ENCODE results near the gene ASPG.

DNA sequence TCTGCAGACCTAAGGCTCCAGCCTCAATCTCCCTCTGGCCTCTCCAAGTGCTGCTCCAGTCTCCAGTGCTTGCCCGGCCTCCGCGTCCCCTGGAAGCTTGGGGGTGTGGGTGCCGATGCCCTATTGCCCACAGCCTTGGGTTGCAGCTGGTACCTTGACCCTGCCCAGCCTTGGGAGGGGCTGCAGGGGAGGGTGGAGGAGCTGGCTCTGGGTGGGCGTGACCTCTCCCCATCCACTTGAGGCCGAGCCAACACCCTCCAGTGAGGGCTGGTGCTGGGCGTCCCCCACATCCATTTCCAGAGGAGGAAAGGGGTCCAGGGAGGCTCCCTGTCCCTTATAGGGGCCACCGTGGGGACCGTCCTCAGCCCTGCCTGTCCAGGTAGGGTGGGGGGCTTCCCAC is 77.0 kb downstream of the ASPG start:
- TF ChIP-seq ETV6 (CRISPR knock-in tag; IDR thresholded peaks at IDR 0.05) (no peak), FOXJ3 (CRISPR knock-in tag; IDR thresholded peaks at IDR 0.05; ENCODE audit: borderline replicate concordance) (no peak), CREB1 (CRISPR knock-in tag; IDR thresholded peaks at IDR 0.05) (no peak), SP1 (CRISPR knock-in tag; conservative IDR thresholded peaks at IDR 0.05) (no peak), NR2C2 (CRISPR knock-in tag; IDR thresholded peaks at IDR 0.05) (no peak), ZNF416 (CRISPR knock-in tag; IDR thresholded peaks at IDR 0.05) (no peak)
- TF ChIP-seq, protein P1, sequence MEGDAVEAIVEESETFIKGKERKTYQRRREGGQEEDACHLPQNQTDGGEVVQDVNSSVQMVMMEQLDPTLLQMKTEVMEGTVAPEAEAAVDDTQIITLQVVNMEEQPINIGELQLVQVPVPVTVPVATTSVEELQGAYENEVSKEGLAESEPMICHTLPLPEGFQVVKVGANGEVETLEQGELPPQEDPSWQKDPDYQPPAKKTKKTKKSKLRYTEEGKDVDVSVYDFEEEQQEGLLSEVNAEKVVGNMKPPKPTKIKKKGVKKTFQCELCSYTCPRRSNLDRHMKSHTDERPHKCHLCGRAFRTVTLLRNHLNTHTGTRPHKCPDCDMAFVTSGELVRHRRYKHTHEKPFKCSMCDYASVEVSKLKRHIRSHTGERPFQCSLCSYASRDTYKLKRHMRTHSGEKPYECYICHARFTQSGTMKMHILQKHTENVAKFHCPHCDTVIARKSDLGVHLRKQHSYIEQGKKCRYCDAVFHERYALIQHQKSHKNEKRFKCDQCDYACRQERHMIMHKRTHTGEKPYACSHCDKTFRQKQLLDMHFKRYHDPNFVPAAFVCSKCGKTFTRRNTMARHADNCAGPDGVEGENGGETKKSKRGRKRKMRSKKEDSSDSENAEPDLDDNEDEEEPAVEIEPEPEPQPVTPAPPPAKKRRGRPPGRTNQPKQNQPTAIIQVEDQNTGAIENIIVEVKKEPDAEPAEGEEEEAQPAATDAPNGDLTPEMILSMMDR (IDR thresholded peaks at IDR 0.05) = no peak
- TF ChIP-seq, protein P2, sequence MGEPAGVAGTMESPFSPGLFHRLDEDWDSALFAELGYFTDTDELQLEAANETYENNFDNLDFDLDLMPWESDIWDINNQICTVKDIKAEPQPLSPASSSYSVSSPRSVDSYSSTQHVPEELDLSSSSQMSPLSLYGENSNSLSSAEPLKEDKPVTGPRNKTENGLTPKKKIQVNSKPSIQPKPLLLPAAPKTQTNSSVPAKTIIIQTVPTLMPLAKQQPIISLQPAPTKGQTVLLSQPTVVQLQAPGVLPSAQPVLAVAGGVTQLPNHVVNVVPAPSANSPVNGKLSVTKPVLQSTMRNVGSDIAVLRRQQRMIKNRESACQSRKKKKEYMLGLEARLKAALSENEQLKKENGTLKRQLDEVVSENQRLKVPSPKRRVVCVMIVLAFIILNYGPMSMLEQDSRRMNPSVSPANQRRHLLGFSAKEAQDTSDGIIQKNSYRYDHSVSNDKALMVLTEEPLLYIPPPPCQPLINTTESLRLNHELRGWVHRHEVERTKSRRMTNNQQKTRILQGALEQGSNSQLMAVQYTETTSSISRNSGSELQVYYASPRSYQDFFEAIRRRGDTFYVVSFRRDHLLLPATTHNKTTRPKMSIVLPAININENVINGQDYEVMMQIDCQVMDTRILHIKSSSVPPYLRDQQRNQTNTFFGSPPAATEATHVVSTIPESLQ (CRISPR knock-in tag; IDR thresholded peaks at IDR 0.05) = no peak
- TF ChIP-seq, protein P3, sequence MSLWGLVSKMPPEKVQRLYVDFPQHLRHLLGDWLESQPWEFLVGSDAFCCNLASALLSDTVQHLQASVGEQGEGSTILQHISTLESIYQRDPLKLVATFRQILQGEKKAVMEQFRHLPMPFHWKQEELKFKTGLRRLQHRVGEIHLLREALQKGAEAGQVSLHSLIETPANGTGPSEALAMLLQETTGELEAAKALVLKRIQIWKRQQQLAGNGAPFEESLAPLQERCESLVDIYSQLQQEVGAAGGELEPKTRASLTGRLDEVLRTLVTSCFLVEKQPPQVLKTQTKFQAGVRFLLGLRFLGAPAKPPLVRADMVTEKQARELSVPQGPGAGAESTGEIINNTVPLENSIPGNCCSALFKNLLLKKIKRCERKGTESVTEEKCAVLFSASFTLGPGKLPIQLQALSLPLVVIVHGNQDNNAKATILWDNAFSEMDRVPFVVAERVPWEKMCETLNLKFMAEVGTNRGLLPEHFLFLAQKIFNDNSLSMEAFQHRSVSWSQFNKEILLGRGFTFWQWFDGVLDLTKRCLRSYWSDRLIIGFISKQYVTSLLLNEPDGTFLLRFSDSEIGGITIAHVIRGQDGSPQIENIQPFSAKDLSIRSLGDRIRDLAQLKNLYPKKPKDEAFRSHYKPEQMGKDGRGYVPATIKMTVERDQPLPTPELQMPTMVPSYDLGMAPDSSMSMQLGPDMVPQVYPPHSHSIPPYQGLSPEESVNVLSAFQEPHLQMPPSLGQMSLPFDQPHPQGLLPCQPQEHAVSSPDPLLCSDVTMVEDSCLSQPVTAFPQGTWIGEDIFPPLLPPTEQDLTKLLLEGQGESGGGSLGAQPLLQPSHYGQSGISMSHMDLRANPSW (CRISPR knock-in tag; conservative IDR thresholded peaks at IDR 0.05; ENCODE audit: low read depth) = no peak
- TF ChIP-seq, protein P4, sequence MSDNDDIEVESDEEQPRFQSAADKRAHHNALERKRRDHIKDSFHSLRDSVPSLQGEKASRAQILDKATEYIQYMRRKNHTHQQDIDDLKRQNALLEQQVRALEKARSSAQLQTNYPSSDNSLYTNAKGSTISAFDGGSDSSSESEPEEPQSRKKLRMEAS (CRISPR knock-in tag; IDR thresholded peaks at IDR 0.05) = no peak
- TF ChIP-seq, protein P5, sequence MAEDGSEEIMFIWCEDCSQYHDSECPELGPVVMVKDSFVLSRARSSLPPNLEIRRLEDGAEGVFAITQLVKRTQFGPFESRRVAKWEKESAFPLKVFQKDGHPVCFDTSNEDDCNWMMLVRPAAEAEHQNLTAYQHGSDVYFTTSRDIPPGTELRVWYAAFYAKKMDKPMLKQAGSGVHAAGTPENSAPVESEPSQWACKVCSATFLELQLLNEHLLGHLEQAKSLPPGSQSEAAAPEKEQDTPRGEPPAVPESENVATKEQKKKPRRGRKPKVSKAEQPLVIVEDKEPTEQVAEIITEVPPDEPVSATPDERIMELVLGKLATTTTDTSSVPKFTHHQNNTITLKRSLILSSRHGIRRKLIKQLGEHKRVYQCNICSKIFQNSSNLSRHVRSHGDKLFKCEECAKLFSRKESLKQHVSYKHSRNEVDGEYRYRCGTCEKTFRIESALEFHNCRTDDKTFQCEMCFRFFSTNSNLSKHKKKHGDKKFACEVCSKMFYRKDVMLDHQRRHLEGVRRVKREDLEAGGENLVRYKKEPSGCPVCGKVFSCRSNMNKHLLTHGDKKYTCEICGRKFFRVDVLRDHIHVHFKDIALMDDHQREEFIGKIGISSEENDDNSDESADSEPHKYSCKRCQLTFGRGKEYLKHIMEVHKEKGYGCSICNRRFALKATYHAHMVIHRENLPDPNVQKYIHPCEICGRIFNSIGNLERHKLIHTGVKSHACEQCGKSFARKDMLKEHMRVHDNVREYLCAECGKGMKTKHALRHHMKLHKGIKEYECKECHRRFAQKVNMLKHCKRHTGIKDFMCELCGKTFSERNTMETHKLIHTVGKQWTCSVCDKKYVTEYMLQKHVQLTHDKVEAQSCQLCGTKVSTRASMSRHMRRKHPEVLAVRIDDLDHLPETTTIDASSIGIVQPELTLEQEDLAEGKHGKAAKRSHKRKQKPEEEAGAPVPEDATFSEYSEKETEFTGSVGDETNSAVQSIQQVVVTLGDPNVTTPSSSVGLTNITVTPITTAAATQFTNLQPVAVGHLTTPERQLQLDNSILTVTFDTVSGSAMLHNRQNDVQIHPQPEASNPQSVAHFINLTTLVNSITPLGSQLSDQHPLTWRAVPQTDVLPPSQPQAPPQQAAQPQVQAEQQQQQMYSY (CRISPR knock-in tag; IDR thresholded peaks at IDR 0.05) = no peak
- TF ChIP-seq, protein P6, sequence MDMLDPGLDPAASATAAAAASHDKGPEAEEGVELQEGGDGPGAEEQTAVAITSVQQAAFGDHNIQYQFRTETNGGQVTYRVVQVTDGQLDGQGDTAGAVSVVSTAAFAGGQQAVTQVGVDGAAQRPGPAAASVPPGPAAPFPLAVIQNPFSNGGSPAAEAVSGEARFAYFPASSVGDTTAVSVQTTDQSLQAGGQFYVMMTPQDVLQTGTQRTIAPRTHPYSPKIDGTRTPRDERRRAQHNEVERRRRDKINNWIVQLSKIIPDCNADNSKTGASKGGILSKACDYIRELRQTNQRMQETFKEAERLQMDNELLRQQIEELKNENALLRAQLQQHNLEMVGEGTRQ (CRISPR knock-in tag; IDR thresholded peaks at IDR 0.05) = no peak
- TF ChIP-seq, protein P7, sequence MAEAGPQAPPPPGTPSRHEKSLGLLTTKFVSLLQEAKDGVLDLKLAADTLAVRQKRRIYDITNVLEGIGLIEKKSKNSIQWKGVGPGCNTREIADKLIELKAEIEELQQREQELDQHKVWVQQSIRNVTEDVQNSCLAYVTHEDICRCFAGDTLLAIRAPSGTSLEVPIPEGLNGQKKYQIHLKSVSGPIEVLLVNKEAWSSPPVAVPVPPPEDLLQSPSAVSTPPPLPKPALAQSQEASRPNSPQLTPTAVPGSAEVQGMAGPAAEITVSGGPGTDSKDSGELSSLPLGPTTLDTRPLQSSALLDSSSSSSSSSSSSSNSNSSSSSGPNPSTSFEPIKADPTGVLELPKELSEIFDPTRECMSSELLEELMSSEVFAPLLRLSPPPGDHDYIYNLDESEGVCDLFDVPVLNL (CRISPR knock-in tag; IDR thresholded peaks at IDR 0.05; ENCODE audit: borderline replicate concordance, low read depth) = no peak
- TF ChIP-seq, protein P8, sequence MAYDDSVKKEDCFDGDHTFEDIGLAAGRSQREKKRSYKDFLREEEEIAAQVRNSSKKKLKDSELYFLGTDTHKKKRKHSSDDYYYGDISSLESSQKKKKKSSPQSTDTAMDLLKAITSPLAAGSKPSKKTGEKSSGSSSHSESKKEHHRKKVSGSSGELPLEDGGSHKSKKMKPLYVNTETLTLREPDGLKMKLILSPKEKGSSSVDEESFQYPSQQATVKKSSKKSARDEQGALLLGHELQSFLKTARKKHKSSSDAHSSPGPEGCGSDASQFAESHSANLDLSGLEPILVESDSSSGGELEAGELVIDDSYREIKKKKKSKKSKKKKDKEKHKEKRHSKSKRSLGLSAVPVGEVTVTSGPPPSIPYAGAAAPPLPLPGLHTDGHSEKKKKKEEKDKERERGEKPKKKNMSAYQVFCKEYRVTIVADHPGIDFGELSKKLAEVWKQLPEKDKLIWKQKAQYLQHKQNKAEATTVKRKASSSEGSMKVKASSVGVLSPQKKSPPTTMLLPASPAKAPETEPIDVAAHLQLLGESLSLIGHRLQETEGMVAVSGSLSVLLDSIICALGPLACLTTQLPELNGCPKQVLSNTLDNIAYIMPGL (CRISPR knock-in tag; IDR thresholded peaks at IDR 0.05) = no peak
